ENCODE results near the gene WBP2. TPM values are rescaled to one million over a fixed set of nuclear protein-coding genes. Genes with fewer than 3 reads are reported as not detected.
"Not testable (repeated sequence)": the region's sequence is repeated elsewhere in the genome, so short reads cannot be mapped to it uniquely, and the experiment has no call there.

WBP2 gene
- polyA plus RNA-seq, 1 donor (not counting 4 experiments of a cell fraction or from before 2014, with no cell fraction given) = 23.3 TPM

DNA sequence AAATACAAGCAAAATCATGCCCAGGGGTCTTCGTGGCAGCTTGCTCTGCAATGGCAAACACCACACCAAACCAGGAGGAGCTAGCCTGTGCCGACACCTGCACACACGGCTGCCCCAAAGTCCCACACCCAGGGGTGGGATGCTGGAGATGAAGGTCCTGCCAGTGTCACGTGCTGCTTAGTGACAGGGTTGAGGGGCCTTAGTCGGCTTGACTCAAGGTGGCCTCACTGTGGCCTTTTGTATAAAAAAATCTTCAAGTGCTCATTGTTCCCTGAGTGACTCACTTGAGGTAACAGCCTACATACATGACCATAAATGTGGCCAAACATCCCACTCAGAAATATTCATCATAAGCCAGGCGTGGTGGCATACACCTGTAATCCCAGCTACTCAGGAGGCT lies 34.3 kb upstream of the WBP2 start:
- no peak overlapping the region for H3K9ac ChIP-seq (ENCODE audit: control insufficient read depth, extremely low read depth, insufficient read depth, low read length)
- no peak overlapping the region for H3K4me3 ChIP-seq (ENCODE audit: control insufficient read depth in 2 of 3, extremely low read depth in 1 of 3, insufficient read depth in 2 of 3, low read depth in 1 of 3, low read length in 3 of 3)
- H3K9me1 ChIP-seq (ENCODE audit: control insufficient read depth, extremely low read depth, insufficient read depth, low read length) = no peaks in the 10 kb centered on the region
- dilution Hi-C loops (cut with MboI; ENCODE audit: extremely low pct_ligation_motif_present, low sequenced_read_pairs) = no loop called here
- H3K27ac ChIP-seq (ENCODE audit: control insufficient read depth, insufficient read depth, low read length) = no peak overlapping the region
- H3K4me1 ChIP-seq (ENCODE audit: control insufficient read depth, extremely low read depth, insufficient read depth, low read length) = no peaks in the 10 kb centered on the region
- no peak overlapping the region for H2AFZ ChIP-seq (ENCODE audit: control insufficient read depth, low read length)
- DNase-seq (ENCODE audit: low read depth, low spot score) = no peak
- no peak overlapping the region for H3K4me2 ChIP-seq (ENCODE audit: control insufficient read depth, extremely low read depth, insufficient read depth, low read depth, low read length)
- no peaks in the 10 kb centered on the region for H3K27me3 ChIP-seq (ENCODE audit: control insufficient read depth, extremely low read depth, insufficient read depth, low read length)
- H3K9me3 ChIP-seq (ENCODE audit: control insufficient read depth, low read depth, low read length) = no peaks in the 10 kb centered on the region
- H3K36me3 ChIP-seq (ENCODE audit: control insufficient read depth in 2 of 2, extremely low read depth in 1 of 2, insufficient read depth in 2 of 2, low read length in 2 of 2) = peaks cover 6 to 7% of the 10 kb centered on the region in 2 experiments
- TF ChIP-seq EZH2 (IDR thresholded peaks at IDR 0.05; ENCODE audit: low read length) = no peak
- no peak for TF ChIP-seq CTCF (optimal IDR thresholded peaks at IDR 0.05 in 1 of 3, IDR thresholded peaks at IDR 0.05 in 1 of 3, conservative IDR thresholded peaks at IDR 0.05 in 1 of 3; ENCODE audit: extremely low read depth in 1 of 3, insufficient read depth in 2 of 3, low read length in 3 of 3)
- H4K20me1 ChIP-seq (ENCODE audit: control insufficient read depth, extremely low read depth, insufficient read depth, low read length) = no peaks in the 10 kb centered on the region
- H3K79me2 ChIP-seq (ENCODE audit: control insufficient read depth, insufficient read depth, low read length) = no peaks in the 10 kb centered on the region
- no peak for FAIRE-seq

- Histone ChIP-seq H3K27ac (ENCODE audit: control insufficient read depth, insufficient read depth, low read length) (no peak overlapping the region), H3K36me3 (ENCODE audit: control insufficient read depth in 2 of 2, extremely low read depth in 1 of 2, insufficient read depth in 2 of 2, low read length in 2 of 2) (peaks cover 6 to 7% of the 10 kb centered on the region in 2 experiments), H3K4me3 (ENCODE audit: control insufficient read depth in 2 of 3, extremely low read depth in 1 of 3, insufficient read depth in 2 of 3, low read depth in 1 of 3, low read length in 3 of 3) (no peak overlapping the region), H2AFZ (ENCODE audit: control insufficient read depth, low read length) (no peak overlapping the region), H3K9ac (ENCODE audit: control insufficient read depth, extremely low read depth, insufficient read depth, low read length) (no peak overlapping the region), H3K79me2 (ENCODE audit: control insufficient read depth, insufficient read depth, low read length) (no peaks in the 10 kb centered on the region), H3K9me3 (ENCODE audit: control insufficient read depth, low read depth, low read length) (no peaks in the 10 kb centered on the region), H3K27me3 (ENCODE audit: control insufficient read depth, extremely low read depth, insufficient read depth, low read length) (no peaks in the 10 kb centered on the region), H4K20me1 (ENCODE audit: control insufficient read depth, extremely low read depth, insufficient read depth, low read length) (no peaks in the 10 kb centered on the region), H3K4me1 (ENCODE audit: control insufficient read depth, extremely low read depth, insufficient read depth, low read length) (no peaks in the 10 kb centered on the region), H3K4me2 (ENCODE audit: control insufficient read depth, extremely low read depth, insufficient read depth, low read depth, low read length) (no peak overlapping the region), H3K9me1 (ENCODE audit: control insufficient read depth, extremely low read depth, insufficient read depth, low read length) (no peaks in the 10 kb centered on the region)
- no peak for TF ChIP-seq EZH2 (IDR thresholded peaks at IDR 0.05; ENCODE audit: low read length)
- no peak for TF ChIP-seq CTCF (optimal IDR thresholded peaks at IDR 0.05 in 1 of 3, IDR thresholded peaks at IDR 0.05 in 1 of 3, conservative IDR thresholded peaks at IDR 0.05 in 1 of 3; ENCODE audit: extremely low read depth in 1 of 3, insufficient read depth in 2 of 3, low read length in 3 of 3)
- no peak for DNase-seq (ENCODE audit: low read depth, low spot score)
- no peak for FAIRE-seq
- dilution Hi-C loops (cut with MboI; ENCODE audit: extremely low pct_ligation_motif_present, low sequenced_read_pairs) = no loop called here
Measured at GRCh38 chr17:75888484-75888883, 33.3 kb upstream of the WBP2 start.

DNA sequence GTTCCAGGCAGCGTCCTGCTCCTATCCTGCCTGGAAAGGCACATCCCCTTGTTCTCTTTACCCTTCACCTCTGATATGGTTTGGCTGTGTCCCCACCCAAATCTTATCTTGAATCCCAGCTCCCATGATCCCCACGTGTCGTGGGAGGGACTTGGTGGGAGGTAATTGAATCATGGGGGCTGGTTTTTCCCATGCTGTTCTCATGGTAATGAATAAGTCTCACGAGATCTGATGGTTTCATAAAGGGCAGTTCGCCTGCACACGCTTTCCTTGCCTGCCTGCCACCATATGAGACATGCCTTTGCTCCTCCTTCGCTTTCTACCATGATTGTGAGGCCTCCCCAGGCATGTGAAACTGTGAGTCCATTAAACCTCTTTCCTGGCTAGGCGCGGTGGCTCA lies 30.7 kb upstream of the WBP2 start:
- H3K79me2 ChIP-seq (ENCODE audit: control insufficient read depth, insufficient read depth, low read length); H3K9me1 ChIP-seq (ENCODE audit: control insufficient read depth, extremely low read depth, insufficient read depth, low read length); H3K36me3 ChIP-seq (ENCODE audit: control insufficient read depth in 2 of 2, extremely low read depth in 1 of 2, insufficient read depth in 2 of 2, low read length in 2 of 2); H3K9me3 ChIP-seq (ENCODE audit: control insufficient read depth, low read depth, low read length); H4K20me1 ChIP-seq (ENCODE audit: control insufficient read depth, extremely low read depth, insufficient read depth, low read length); H3K27me3 ChIP-seq (ENCODE audit: control insufficient read depth, extremely low read depth, insufficient read depth, low read length); FAIRE-seq; dilution Hi-C loops (cut with MboI; ENCODE audit: extremely low pct_ligation_motif_present, low sequenced_read_pairs); H2AFZ ChIP-seq (ENCODE audit: control insufficient read depth, low read length); DNase-seq (ENCODE audit: low read depth, low spot score); H3K27ac ChIP-seq (ENCODE audit: control insufficient read depth, insufficient read depth, low read length); H3K4me2 ChIP-seq (ENCODE audit: control insufficient read depth, extremely low read depth, insufficient read depth, low read depth, low read length); H3K4me3 ChIP-seq (ENCODE audit: control insufficient read depth in 2 of 3, extremely low read depth in 1 of 3, insufficient read depth in 2 of 3, low read depth in 1 of 3, low read length in 3 of 3); H3K9ac ChIP-seq (ENCODE audit: control insufficient read depth, extremely low read depth, insufficient read depth, low read length); H3K4me1 ChIP-seq (ENCODE audit: control insufficient read depth, extremely low read depth, insufficient read depth, low read length): not testable (repeated sequence)

Data from keratinocyte (primary cell).